EH (cell line): ENCODE data around the gene SNPH.
"Not testable (repeated sequence)": the region's sequence is repeated elsewhere in the genome, so short reads cannot be mapped to it uniquely, and the experiment has no call there.

Source experiments
- DNase-seq: peaks from one replicate; pipeline ENCODE4 v3.0.0-alpha.2; 2015; ENCODE audit warnings: low read depth

Gene SNPH

GRCh38 chr20:1266167-1266973 is at the start of gene SNPH:
TSS of gene SNPH (plus strand) at chr20:1266294. CDS start at chr20:1296240, 29,946 bp downstream.
- peak; percentile 82 for DNase-seq

GRCh38 chr20:1216527-1217427 is 49.3 kb upstream of the SNPH start:
- DNase-seq, result not testable (repeated sequence)

GRCh38 chr20:1222750-1223149 is 43.3 kb upstream of the SNPH start:
- DNase-seq, result not testable (repeated sequence)

GRCh38 chr20:1224205-1224890 is 41.7 kb upstream of the SNPH start:
- no peak for DNase-seq

GRCh38 chr20:1225263-1225782 is 40.8 kb upstream of the SNPH start:
- DNase-seq, result no peak

DNA sequence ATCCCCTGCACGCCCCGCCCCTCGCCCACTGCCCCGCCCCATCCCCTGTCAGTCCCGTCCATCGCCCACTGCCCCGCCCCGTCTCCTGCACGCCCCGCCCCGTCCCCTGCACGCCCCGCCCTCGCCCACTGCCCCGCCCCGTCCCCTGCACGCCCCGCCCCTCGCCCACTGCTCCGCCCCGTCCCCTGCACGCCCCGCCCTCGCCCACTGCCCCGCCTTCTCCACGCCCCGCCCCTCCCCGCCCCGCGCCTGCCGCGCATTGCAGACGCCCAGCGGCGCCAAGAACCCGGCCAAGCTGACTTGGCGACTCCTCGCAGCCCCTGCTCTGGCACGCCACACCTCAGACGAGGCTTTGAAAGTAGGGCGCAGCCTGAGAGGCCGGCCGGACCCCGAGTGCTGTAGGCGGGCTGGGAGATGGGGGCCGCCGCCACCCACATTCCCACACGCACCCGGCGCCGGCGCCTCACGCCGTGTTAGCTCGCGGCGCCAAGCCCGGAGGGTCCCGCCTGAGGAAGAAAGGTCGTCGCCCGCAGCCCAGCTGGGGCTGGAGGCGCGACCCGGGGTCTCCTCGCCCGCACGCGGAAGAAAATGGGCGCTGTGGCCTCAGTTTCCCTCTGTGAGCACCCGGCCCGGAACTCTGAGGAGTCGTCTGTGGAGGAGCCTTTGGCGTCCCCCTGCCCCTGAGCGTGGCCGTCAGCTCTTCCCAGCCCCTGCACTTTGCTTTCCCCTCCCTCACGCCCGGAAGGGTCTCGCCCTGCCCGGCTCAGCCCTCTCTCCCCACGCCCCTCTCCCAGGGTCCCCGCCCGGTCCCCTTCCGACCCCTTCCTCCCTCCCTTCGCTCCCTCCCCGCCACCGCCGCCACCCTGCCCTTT is 40.1 kb upstream of the SNPH start, which contains the start of gene RAD21L1:
Gene RAD21L1 (plus strand): TSS at position 262 of the 872 bp plus-strand sequence. CDS start 2,410 bp downstream, outside the sequence.
- peak; percentile 77 for DNase-seq

DNA sequence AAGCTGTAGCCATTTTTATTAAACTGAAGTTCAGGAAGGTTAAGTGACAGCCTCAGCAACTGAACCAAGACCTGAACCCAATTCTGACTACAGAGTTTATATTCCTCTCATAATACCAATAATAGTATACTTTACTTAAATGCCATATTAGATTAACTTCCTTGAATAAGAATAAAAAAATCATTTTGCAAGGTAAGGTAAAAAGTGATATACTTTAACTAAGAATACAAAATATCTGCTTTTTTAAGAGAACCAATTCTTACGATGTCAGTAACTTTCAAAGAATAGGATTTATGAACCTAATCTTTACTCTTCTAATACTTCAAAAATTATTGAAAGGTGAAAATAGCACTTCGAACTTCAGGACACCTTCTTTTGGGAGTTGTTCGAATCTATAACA is 36.6 kb upstream of the SNPH start:
- no peak for DNase-seq

DNA sequence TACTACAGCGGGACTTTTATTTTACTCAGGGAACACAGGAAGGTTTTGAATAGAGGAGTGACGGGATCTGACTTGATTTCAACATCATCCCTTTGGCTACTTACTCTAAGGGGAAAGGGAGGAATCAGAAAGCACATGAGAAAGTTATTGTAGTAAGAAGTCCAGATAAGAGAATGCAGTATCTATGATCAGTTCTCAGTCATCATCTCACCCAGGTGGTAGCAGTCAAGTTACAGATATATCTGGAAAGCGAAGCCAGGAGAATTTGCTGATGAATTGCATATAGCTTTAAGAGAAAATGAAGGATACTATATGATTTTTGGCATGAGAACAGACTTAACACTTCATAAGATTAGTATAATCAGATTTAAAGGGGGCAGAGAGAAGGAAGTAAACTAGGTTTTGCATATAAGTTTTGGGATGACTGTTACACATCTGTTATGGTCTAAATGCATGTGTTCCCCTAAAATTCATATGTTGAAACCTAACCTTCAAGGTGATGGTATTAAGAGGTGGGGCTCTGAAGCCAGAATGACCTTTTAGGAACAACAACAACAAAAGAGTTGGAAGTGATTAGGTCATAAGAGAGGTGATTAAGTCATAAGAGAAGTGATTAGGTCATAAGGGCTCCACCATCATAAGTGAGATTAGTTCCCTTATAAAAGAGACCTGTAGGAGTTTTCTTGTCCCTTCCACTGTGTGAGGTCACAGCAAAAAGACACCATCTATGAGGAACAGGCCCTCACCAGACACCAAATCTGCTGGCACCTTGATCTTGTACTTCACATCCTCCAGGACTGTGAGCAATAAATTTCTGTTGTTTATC is 33.6 kb upstream of the SNPH start:
- no peak for DNase-seq

DNA sequence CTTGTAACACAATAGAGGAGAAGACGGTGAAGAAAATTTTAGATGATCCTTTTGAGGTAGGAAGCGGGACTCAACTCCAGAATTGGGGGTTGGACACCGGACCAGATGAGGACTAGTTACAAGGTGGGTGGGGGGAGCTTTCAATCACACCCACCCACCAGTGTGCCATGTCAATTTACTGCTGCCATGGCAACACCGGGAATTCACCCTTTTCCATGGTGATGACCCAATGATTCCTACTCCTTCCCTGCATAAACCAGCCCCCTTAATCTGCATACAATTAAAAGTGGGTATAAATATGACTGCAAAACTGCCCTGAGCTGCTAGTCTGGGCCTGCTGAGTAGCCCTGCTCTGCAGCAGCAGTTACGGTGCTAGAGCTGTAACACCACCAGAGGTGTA is 25.5 kb upstream of the SNPH start:
- DNase-seq, result no peak

DNA sequence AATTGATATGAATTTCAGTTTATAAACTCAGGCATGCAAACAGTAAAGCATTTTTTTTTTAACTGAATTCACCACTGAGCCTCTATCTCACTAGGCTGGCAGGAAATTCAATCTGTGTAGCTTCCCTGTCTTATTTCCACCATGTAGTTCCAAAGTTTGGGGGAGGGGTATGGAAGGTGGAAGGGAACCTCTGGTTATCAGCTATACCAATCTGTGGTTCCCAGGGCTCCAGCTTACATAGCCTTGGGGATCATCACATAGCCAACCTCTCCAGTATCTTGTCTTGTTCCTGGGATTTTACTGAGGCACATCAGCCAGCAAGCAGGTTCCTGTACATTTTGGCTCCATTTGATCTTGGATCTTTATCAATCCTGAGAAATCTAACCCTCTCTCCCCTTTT is 24.6 kb upstream of the SNPH start:
- DNase-seq, result peak; percentile 26

DNA sequence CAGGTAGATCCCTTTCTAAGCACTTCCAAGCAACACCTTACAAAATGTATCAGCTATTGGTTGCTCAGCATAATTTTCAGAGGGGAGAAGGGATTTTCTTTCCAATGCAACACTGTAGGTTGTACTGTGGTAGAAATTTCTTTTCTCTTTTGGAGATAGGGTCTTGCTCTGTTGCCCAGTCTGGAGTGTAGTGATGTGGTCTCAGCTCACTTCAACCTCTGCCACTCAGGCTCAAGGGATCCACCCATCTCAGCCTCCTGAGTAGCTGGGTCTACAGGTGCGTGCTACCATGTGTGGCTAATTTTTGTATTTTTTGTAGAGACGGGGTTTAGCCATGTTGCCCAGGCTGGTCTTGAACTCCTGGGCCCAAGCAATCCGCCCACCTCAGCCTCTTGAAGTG is 24.0 kb upstream of the SNPH start:
- no peak for DNase-seq

DNA sequence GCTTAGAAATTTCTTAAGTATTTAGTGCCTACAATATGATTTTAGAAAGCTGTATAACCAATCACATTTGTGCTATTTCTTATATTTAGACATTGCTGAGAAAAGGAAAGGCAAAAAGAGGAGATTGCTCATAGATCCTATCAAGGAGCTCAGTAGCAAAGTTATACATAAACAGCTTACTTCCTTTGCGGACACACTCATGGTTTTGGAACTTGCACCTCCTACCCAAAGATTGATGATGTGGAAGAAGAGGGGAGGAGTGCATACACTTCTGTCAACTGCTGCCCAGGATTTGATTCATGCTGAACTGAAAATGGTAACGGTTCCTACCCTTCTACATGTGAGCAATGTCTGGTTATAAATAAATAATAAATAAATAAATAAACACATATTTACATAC is 23.6 kb upstream of the SNPH start:
- peak; percentile 93 for DNase-seq

- DNase-seq, result no peak
Observed at GRCh38 chr20:1245578-1245977, 20.5 kb upstream of the SNPH start.

DNA sequence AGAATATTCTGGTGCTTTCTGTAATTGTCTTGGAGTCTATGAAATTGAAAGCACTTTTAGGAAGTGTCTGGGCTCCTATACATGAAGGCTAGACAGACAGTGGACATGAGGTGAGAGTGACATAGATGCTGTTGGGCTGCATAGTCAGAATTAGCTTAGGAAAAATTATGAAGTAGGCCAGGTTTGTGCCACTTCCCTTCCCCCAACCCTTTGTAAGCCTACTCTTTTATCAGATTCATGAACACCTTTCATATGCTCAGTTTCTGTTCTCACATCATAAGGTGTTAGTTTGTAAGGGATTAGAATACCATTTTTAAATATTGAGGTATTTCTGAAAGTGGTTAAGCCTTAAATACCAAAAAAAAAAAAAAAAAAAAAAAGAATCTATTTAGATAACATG is 18.4 kb upstream of the SNPH start:
- DNase-seq, result no peak

DNA sequence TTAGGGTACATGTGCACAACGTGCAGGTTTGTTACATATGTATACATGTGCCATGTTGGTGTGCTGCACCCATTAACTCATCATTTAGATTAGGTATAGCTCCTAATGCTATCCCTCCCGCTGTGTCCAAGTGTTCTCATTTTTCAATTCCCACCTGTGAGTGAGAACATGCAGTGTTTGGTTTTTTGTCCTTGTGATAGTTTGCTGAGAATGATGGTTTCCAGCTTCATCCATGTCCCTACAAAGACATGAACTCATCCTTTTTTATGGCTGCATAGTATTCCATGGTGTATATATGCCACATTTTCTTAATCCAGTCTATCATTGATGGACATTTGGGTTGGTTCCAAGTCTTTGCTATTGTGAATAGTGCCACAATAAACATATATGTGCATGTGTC is 15.8 kb upstream of the SNPH start:
- not testable (repeated sequence) for DNase-seq

DNA sequence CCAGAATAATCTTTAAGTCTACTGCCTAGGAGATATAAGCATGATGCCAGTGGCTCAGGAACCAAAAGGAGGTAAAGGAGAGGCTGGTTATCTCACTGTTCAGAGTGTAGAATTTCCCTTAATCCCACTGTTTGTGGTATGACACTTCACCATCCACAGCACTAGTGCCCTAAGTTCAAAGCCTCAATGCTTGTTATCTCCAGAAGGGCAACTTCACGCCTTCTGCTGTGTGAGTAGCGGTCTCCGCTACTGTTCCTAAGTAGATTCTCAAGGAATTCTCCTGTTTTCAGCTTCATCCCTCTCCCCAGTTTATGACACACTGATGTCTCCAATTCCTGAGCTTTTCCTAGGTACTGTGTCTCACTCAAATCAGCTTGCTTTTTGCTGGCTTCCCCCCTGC is 13.7 kb upstream of the SNPH start:
- DNase-seq, result no peak

DNA sequence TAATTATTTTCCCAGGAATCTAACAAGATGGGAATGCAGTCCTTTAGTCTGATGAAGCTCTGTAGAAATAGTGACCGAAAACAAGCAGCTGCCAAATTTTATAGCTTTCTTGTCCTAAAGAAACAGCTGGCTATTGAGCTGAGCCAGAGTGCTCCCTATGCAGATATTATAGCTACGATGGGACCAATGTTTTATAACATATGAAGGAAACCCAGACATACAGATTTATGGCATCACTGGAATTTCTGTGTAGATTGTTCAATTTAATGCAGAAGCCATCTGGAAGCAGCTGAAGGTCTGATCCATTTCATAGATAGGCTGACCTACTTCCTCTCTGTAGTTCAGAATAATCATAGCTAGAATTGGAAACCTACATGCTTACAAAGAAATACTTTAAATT is 11.8 kb upstream of the SNPH start:
- DNase-seq, result no peak

DNA sequence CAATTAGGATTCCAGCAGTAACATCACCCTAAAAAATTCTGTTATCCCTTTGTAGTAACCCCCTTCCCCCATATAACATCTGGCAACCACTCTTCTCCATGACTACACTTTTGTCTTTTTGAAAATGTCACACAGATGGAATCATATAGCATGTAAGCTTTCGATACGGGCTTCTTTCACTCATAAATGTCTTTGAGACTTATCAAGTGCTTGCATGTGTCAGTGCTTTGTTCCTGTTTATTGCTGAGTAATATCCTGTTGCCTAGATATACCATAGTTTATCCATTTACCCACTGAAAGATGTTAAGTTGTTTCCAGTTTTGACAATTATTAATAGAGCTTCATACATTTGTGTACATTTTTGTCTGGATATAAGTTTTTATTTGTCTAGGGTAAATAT is 10.4 kb upstream of the SNPH start:
- DNase-seq, result no peak

GRCh38 chr20:1263853-1264252 is 2.2 kb upstream of the SNPH start:
- peak; percentile 50 for DNase-seq

GRCh38 chr20:1264727-1265126 is 1.4 kb upstream of the SNPH start:
- no peak for DNase-seq
